Right lobe of liver (tissue), 4 donors: ENCODE results near the gene SRRM5.

Experiments used
- CTCF ChIP-seq, 4 donors: fragments of 200-600 bp in 3 of 4; fragments of 450-650 bp in 1 of 4; IDR thresholded peaks; one replicate each; pipeline versions ENCODE4 v1.5.1 to v1.8.0; 2016 to 2022; ENCODE audit warnings: antibody characterized with exemption in 4 of 4, mild to moderate bottlenecking in 2 of 4
- POLR2A ChIP-seq: fragments of 450-650 bp; IDR thresholded peaks from one replicate; pipeline ENCODE4 v1.6.1; 2017; ENCODE audit warnings: antibody characterized with exemption, mild to moderate bottlenecking
- donor health status: DM: no; HTN: no; CAD: no.
- donor health status: DM: no; HTN: no; CAD: no.
- donor health status: DM: no; HTN: yes; CAD: no.

GRCh38 chr19:43612374-43612773 is 486 bp downstream of the SRRM5 start:
- TF ChIP-seq CTCF (IDR thresholded peaks at IDR 0.05) (no peak), POLR2A (no peak)
